Renal cortical epithelial cell (primary cell): ENCODE measurements around the gene ANO10. TPM values are rescaled to one million over a fixed set of nuclear protein-coding genes. Genes with fewer than 3 reads are reported as not detected.
"Not testable (repeated sequence)": the region's sequence is repeated elsewhere in the genome, so short reads cannot be mapped to it uniquely, and the experiment has no call there.

ENCODE experiments used
- DNase-seq: peaks from one replicate; pipeline ENCODE4 v3.0.0-alpha.2; 2011; ENCODE audit warnings: low read depth
- total RNA-seq: library from RNA; depleted of rRNA; stranded (reverse); fragments of >200 nt; gene quantifications from 2 replicates; pipeline ENCODE4 v1.2.3, GENCODE V29; 2014

ANO10 gene
- total RNA-seq, 1 donor from 2014 or later = 78.2 TPM

DNA sequence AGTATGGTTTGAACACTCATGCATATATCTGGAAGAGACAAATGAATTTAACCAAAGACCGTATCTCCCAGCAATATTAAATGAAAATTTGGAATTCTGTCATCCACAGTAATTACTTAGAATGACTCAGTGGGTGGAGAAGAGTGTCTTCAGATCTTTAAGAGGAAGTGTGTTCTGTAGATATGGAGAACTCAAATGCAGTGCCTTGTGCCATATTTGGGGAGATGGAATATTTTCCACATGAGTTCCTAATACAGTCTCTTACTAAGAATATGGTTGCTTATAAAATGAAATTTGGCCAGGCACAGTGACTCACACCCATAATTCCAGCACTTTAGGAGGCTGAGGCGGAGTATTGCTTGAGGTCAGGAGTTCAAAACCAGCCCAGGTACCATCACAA lies 40.5 kb downstream of the ANO10 start:
- no peak for DNase-seq

- DNase-seq = no peak
These were observed 41.6 kb downstream of the ANO10 start for GRCh38 chr3:43580181-43580580.

DNA sequence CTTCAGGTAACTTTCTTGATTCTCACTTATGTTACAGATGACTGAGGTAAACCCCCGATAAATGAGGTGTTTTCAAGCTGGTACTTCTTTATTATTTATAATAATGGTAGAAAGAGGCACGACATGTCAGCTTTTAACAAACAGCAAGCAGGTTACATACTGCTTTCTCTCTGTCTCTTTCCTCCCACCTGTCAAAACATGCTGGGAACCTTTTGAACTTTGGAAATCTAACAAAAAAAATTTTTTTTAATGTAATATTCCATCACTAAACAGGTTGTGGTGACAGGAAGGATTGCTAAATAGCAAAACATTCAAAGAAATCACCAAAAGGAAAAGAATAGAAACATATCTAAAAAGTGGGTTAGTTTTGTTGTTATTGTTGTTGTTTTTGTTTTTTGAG lies 48.2 kb downstream of the ANO10 start:
- no peak for DNase-seq

GRCh38 chr3:43565661-43566341 lies 56.0 kb downstream of the ANO10 start:
- not testable (repeated sequence) for DNase-seq

DNA sequence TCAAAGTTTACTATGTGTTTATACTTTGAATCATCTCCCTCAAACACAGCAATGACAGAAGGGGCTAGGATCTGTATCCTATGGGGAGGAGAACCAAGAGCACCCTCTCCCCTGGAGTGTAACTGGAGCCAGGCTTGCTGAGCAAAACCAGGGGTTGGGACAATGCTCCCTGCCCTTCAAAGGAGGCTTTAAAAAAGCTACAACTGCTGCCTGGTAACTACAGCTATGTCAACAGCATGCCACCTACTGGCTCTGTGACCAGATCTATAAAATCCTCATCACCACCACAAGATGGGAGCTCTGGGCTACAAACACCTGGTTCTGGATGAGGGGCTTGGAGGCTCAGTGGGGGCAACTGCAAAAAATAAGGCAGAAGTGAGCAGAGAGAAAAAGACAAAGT lies 61.9 kb downstream of the ANO10 start:
- no peak for DNase-seq

- DNase-seq = no peak
These were observed 63.6 kb downstream of the ANO10 start for GRCh38 chr3:43558171-43558570.

GRCh38 chr3:43549626-43550290 lies 72.1 kb downstream of the ANO10 start:
- no peak for DNase-seq

GRCh38 chr3:43544277-43544676 lies 77.5 kb downstream of the ANO10 start:
- peak; percentile 59 for DNase-seq

DNA sequence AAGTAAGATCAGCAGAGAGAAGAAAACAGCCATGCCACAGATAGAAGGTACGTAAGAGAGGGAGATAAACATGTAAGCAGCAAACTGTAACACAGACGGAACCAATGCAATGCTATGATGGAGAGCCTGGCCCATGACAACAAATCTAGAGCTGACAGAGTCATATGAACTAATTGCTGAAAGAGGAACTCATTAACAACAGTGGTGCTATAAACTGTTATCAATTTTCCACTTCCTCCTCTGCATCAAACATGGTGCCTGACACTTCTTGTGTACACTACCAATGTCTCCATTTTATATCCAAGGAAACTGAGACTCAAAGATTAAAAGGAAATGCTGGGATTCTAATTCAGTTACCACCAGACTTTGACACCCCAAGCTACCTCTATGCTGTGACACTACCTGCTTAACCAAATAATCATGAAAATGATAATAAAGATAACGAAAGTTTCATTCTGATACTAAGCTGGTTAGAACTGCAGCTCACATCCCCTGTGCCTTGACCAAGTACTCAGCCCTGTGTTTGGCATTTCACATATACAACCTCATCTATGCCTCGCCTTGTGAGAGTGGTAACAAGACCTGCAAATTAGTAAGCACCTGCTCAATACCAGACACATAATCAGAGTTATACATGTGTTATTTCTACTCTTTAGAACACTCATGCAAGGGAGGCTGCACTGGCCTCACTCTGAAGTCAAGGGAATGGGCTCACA lies 79.3 kb downstream of the ANO10 start:
- DNase-seq = no peak

- DNase-seq = no peak
These were observed 81.2 kb downstream of the ANO10 start for GRCh38 chr3:43540624-43541023.

- DNase-seq = no peak
These were observed 82.5 kb downstream of the ANO10 start for GRCh38 chr3:43539321-43539720.

DNA sequence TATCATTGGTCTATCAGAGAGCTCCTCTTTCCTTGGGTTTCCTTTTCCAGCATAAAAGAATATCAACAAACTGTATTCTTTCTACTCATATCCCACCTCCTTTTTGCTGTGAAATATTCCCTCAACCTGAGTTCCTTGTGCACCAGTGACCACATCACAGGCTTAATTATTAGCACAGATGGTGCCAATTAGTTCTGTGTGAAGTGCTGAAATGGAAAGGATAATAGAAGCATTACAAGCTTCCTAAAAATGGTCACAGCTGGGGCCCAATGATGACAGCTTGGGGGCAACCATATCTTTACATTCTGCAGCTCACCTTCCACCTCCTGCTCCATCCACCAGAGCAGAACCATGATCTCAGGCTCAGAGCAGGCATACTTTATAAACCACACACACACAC lies 84.6 kb downstream of the ANO10 start:
- peak; percentile 18 for DNase-seq

DNA sequence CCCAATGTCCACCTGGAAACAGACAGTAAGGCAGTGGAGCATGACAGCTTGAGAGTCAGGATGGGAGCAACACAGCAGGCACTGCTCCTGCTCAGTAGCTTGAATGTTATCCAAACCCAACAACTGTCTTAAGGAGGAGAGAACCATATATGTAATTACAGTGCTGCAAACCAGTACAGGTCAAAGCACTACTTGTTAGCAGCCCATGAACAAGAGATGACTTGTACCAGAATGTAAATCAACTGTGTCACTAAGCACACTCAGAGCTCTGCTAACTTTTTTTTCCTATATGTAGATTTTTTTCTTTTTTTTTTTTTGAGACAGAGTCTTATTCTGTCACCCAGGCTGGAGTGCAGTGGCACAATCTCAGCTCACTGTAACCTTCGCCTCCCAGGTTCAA lies 87.1 kb downstream of the ANO10 start:
- DNase-seq = peak; percentile 2

GRCh38 chr3:43533009-43533408 lies 88.8 kb downstream of the ANO10 start:
- no peak for DNase-seq

DNA sequence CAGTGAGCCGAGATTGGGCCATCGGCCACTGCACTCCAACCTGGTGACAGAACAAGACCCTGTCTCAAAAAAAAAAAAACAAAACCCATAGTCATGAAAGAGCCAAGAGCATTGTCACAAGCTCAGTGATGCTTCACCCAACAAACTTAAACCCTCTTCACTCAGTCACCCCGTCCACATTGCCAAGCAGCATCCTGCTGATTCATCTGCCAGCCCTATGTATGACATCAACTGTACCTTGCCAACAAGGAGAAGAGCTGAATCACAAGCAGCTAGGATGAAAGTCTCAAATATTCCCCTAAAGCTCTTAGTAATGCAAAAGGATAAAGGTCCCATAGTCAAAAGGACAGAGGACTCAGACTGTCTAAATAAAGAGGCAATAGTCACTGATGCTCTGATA lies 90.0 kb downstream of the ANO10 start:
- peak; percentile 77 for DNase-seq

DNA sequence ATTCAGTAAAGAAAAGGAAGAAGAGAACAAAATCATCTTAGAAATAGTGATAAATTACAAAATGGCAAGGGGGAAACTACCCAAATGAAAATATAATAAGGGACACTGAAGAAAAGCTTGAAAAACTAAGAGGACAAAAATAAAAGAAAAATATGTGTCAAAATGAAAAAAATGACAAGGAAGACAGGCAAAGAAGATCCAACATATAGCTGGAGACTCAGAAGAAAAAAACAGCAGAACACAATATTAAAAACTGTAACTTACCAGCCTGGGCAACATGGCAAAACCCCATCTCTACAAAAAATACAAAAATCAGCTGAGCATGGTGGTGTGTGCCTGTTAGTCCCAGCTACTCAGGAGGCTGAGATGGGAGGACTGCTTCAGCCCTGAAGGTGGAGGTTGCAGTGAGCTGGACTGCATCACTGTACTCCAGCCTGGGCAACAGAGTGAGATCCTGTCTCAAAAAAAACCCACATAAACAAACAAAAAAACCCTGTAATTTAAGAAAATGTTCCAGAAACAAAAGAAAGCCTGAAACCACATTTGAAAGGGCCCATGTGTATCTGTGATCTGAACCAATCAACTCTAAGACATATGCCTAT lies 93.2 kb downstream of the ANO10 start:
- no peak for DNase-seq

DNA sequence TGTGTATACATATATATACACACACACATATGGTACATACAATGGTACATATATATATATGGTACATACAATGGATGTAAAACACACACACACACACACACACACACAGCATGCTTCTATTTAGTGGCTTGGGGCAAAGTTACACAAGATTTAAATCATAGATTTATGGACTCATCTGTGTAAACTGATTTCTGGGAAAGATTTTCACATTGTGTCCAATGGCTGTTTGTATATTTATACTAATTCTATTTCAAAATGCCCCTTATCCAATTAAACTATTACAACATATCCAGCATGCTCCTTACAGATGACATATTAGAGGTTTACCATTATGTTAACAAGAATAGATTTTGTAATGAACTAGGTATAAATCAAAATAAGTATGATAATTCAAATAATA lies 94.9 kb downstream of the ANO10 start:
- no peak for DNase-seq

DNA sequence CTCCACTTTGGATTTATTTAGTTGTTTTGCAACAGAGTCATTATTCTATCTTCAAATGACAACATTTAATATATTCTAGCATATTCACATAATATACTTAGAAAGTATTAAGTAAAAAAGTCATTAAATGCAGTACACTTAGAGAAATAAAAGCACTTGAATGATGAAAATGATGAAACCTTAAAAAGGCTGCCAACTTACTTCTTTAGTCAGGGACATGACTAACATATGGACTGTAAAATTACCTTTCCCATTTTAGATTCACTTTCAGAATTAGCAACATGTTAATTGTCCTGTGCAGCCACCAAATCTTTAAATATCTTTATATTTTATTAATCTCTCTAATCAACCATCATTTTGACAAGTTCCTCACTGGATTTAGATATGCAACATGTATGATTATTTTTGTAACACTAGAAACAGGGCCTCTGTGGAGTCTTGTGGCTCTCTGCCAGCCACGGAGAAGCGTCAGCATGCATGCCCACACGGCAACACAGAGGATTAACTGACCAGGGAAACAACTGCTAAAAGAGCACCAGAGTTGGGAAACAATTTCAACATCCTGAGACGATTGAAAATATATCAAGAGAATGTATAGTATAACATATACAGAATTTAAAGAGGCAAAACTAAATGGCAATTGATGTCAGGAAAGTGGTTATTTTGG lies 95.7 kb downstream of the ANO10 start:
- DNase-seq = no peak

GRCh38 chr3:43525386-43525785 lies 96.4 kb downstream of the ANO10 start:
- DNase-seq = no peak

DNA sequence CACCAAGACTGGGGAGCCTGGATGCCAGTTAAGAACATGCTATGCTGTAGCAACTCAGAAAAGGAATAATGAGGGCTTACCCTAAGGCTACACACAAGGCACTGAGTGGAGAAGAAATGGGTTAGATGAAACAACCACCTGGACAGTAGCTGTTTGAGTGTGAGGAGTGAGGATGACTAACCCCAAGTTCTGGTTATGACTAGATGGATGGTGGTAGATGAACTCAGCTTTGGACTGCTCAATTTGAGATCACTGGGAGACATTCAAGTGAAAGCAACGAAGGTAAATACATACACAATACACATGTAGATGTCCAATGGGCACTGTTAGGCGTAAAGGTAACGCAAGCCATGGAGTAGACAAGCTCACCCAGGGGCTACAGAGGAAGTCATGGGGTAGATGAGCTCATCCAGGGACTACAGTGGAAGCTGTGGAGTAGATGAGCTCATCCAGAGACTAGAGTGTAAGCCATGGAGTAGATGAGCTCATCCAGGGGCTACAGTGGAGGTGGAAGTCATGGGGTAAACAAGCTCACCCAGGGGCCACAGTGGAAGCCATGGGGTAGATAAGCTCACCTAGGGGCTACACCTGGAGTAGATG lies 98.3 kb downstream of the ANO10 start:
- DNase-seq = peak; percentile 6

DNA sequence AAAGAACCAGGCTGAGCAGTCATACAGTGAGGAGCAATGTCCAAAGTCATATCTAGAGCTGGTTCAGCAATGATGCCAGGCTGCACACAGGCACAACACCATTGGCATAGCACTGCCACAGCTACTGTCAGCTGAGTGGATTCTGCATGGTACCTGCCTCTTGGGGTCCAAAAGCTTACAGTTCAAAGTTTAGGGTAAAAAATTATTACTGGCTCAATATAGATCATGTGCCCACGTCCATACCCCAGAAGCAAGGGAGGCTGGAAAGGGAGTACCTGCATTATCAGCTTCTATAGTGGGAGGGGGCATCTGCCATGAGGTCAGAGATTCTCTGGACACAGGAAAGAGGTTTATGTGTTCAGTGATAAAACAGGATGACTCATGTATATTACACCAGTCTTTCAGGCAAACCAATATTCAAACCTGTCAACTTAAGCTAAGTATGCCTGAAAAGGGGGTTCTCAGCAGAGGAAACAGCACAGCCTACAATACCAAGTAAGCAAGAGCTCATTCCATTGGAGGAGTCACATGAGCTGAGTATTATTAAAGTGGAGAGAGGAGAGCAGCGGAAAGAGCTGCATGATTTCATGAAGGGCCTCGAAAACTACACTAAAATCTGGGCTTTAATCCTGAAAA lies 99.0 kb downstream of the ANO10 start:
- DNase-seq = peak; percentile 21
